GM18909 (cell line): ENCODE measurements around the gene PPP2R5A.

Experiments used
- ATAC-seq: cut with Tn5 transposase; IDR thresholded peaks from one replicate; pipeline ENCODE4 v1.9.1; 2021; ENCODE audit warnings: mild to moderate bottlenecking; ENCODE audit not compliant: unreplicated experiment, poor library complexity

The PPP2R5A gene

GRCh38 chr1:212401838-212402582, 116.8 kb downstream of the PPP2R5A start:
- ATAC-seq, result no peak

DNA sequence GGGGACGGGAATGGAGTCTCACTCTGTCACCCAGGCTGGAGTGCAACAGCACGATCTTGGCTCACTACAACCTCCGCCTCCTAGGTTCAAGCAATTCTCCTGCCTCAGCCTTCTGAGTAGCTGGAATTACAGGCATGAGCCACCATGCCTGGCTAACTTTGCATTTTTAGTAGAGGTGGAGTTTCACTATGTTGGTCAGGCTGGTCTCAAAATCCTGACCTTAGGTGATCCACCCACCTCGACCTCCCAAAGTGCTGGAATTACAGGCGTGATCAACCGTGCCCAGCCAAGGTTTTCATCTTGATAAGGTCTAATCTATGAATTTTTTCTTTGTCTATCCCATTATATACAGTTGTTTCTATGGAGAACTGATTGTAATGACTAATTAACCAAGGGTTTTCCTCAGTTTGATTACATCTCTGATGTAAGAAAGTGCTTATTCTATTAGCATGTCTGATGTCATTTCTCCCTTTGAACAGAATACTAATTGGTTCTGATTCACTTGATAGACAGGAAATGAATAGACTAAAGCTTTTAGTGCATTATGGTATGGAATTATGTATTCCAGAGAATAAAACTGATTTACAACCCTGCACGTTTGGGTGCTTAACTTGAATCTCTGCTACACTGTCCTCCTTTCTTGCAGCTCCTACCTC, 117.6 kb downstream of the PPP2R5A start:
- ATAC-seq, result no peak

- no peak for ATAC-seq
Measured at GRCh38 chr1:212410231-212410820, 125.1 kb downstream of the PPP2R5A start.
